Measurements from ENCODE around the gene RARRES1. TPM values are rescaled to one million over a fixed set of nuclear protein-coding genes. Genes with fewer than 3 reads are reported as not detected.

RARRES1 gene
- total RNA-seq, 1 experiment from 2014 or later = not detected

- TF ChIP-seq, protein P1, sequence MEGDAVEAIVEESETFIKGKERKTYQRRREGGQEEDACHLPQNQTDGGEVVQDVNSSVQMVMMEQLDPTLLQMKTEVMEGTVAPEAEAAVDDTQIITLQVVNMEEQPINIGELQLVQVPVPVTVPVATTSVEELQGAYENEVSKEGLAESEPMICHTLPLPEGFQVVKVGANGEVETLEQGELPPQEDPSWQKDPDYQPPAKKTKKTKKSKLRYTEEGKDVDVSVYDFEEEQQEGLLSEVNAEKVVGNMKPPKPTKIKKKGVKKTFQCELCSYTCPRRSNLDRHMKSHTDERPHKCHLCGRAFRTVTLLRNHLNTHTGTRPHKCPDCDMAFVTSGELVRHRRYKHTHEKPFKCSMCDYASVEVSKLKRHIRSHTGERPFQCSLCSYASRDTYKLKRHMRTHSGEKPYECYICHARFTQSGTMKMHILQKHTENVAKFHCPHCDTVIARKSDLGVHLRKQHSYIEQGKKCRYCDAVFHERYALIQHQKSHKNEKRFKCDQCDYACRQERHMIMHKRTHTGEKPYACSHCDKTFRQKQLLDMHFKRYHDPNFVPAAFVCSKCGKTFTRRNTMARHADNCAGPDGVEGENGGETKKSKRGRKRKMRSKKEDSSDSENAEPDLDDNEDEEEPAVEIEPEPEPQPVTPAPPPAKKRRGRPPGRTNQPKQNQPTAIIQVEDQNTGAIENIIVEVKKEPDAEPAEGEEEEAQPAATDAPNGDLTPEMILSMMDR (conservative IDR thresholded peaks at IDR 0.05; ENCODE audit: low read depth, low read length) = no peak
- no peak for TF ChIP-seq EZH2 (IDR thresholded peaks at IDR 0.05; ENCODE audit: borderline replicate concordance, low read depth, low read length, poor library complexity, severe bottlenecking)
- intact Hi-C loops (cut with micrococcal nuclease; ENCODE audit: unreplicated experiment) = loop anchor here (1.0 kb wide), 1 partner anchor 132 kb away; no protein-coding TSS in a partner anchor
- Histone ChIP-seq H3K4me1 (ENCODE audit: insufficient read depth, low read length, poor library complexity, severe bottlenecking) (no peaks in the 10 kb centered on the region), H3K27ac (ENCODE audit: low read depth, low read length, poor library complexity, severe bottlenecking) (no peak overlapping the region), H3K27me3 (replicated peaks; ENCODE audit: insufficient read depth, low read depth, low read length, poor library complexity) (no peaks in the 10 kb centered on the region), H3K36me3 (ENCODE audit: insufficient read depth, low read length, poor library complexity, severe bottlenecking) (peaks cover 32% of the 10 kb centered on the region), H3K4me3 (ENCODE audit: low read depth, low read length, poor library complexity, severe bottlenecking) (no peak overlapping the region), H3K9me3 (ENCODE audit: low read depth, low read length, poor library complexity, severe bottlenecking) (no peaks in the 10 kb centered on the region)
- BruUV-seq (replicated peaks) = no TSS peak
- CTCF ChIA-PET = interaction anchor here (1.3 to 1.8 kb wide), 4 partner anchors 15 to 136 kb away, joined by 5 to 14 read pairs (median 8); partner anchors contain the start of gene GFM1
- no peak for DNase-seq (ENCODE audit: low spot score)
- POLR2A ChIA-PET (ENCODE audit: low non-redundant PET) = no interaction called here
These were observed 73.4 kb downstream of the RARRES1 start for GRCh38 chr3:158658889-158659288.

GRCh38 chr3:158652463-158652862 lies 79.8 kb downstream of the RARRES1 start:
- CTCF ChIA-PET = no interaction called here
- H3K4me1 ChIP-seq (ENCODE audit: insufficient read depth, low read length, poor library complexity, severe bottlenecking) = no peaks in the 10 kb centered on the region

DNA sequence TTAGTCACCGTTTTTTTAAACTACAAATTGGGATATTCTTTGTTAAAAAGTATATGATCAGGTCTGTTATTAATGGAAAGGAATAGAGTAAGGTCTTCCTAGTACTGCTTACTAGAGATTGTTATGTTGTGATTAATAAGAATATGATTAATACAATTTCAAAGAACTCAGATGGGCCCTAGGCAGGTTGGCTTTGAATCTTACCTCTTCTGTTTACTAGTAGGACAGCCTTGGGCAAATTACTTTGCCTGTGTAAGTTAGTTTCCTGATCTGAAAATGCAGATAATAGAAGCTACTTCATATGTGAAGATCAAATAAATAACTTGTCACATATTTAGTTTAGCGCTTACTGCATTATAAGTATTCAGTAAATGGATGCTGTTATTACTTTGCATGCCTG lies 81.1 kb downstream of the RARRES1 start:
- Histone ChIP-seq H3K4me1 (ENCODE audit: insufficient read depth, low read length, poor library complexity, severe bottlenecking) (no peaks in the 10 kb centered on the region), H3K4me3 (ENCODE audit: low read depth, low read length, poor library complexity, severe bottlenecking) (no peak overlapping the region), H3K27me3 (replicated peaks; ENCODE audit: insufficient read depth, low read depth, low read length, poor library complexity) (no peaks in the 10 kb centered on the region), H3K27ac (ENCODE audit: low read depth, low read length, poor library complexity, severe bottlenecking) (no peak overlapping the region), H3K36me3 (ENCODE audit: insufficient read depth, low read length, poor library complexity, severe bottlenecking) (peaks cover 23% of the 10 kb centered on the region), H3K9me3 (ENCODE audit: low read depth, low read length, poor library complexity, severe bottlenecking) (no peaks in the 10 kb centered on the region)
- TF ChIP-seq EZH2 (IDR thresholded peaks at IDR 0.05; ENCODE audit: borderline replicate concordance, low read depth, low read length, poor library complexity, severe bottlenecking) = no peak
- TF ChIP-seq, protein P1 (conservative IDR thresholded peaks at IDR 0.05; ENCODE audit: low read depth, low read length) = no peak
- no TSS peak for BruUV-seq (replicated peaks)
- ChIA-PET CTCF (no interaction called here), POLR2A (ENCODE audit: low non-redundant PET) (no interaction called here)
- intact Hi-C loops (cut with micrococcal nuclease; ENCODE audit: unreplicated experiment) = no loop called here
- DNase-seq (ENCODE audit: low spot score) = no peak

More at GRCh38 chr3:158652463-158652862, 79.8 kb downstream of the RARRES1 start:
- H3K27me3 ChIP-seq (replicated peaks; ENCODE audit: insufficient read depth, low read depth, low read length, poor library complexity) = no peaks in the 10 kb centered on the region
- no peaks in the 10 kb centered on the region for H3K9me3 ChIP-seq (ENCODE audit: low read depth, low read length, poor library complexity, severe bottlenecking)
- DNase-seq (ENCODE audit: low spot score) = no peak
- TF ChIP-seq, protein P1 (conservative IDR thresholded peaks at IDR 0.05; ENCODE audit: low read depth, low read length) = no peak
- TF ChIP-seq EZH2 (IDR thresholded peaks at IDR 0.05; ENCODE audit: borderline replicate concordance, low read depth, low read length, poor library complexity, severe bottlenecking) = no peak
- no peak overlapping the region for H3K4me3 ChIP-seq (ENCODE audit: low read depth, low read length, poor library complexity, severe bottlenecking)
- BruUV-seq (replicated peaks) = no TSS peak
- H3K27ac ChIP-seq (ENCODE audit: low read depth, low read length, poor library complexity, severe bottlenecking) = no peak overlapping the region
- H3K36me3 ChIP-seq (ENCODE audit: insufficient read depth, low read length, poor library complexity, severe bottlenecking) = peaks cover 23% of the 10 kb centered on the region
- intact Hi-C loops (cut with micrococcal nuclease; ENCODE audit: unreplicated experiment) = no loop called here
- POLR2A ChIA-PET (ENCODE audit: low non-redundant PET) = no interaction called here
